Measurements from ENCODE around the gene SLC25A30.

DNA sequence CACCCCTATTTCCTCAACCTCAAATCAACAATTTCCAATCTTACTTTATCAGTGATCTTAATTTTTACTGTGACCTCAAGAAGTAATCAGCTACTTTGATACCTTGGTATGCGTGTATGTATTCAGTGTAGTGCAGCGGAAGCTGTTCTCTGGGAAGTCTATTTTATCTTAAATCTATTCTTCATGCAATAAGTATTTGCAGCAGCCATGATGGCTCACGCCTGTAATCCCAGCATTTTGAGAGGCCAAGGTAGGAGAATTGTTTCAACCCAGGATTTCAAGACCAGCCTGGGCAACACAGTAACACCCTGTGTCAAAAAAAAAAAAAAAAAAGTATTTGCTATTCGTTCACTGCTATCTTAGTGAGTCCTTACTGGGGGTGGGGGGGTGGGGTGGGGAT is 6.5 kb downstream of the SLC25A30 start:
- TF ChIP-seq, protein P1, sequence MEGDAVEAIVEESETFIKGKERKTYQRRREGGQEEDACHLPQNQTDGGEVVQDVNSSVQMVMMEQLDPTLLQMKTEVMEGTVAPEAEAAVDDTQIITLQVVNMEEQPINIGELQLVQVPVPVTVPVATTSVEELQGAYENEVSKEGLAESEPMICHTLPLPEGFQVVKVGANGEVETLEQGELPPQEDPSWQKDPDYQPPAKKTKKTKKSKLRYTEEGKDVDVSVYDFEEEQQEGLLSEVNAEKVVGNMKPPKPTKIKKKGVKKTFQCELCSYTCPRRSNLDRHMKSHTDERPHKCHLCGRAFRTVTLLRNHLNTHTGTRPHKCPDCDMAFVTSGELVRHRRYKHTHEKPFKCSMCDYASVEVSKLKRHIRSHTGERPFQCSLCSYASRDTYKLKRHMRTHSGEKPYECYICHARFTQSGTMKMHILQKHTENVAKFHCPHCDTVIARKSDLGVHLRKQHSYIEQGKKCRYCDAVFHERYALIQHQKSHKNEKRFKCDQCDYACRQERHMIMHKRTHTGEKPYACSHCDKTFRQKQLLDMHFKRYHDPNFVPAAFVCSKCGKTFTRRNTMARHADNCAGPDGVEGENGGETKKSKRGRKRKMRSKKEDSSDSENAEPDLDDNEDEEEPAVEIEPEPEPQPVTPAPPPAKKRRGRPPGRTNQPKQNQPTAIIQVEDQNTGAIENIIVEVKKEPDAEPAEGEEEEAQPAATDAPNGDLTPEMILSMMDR (IDR thresholded peaks at IDR 0.05): no peak
- TF ChIP-seq ZFX (IDR thresholded peaks at IDR 0.05; ENCODE audit: borderline replicate concordance): no peak

Measured in 22Rv1 (cell line).